ENCODE measurements around the gene CDH16.

DNA sequence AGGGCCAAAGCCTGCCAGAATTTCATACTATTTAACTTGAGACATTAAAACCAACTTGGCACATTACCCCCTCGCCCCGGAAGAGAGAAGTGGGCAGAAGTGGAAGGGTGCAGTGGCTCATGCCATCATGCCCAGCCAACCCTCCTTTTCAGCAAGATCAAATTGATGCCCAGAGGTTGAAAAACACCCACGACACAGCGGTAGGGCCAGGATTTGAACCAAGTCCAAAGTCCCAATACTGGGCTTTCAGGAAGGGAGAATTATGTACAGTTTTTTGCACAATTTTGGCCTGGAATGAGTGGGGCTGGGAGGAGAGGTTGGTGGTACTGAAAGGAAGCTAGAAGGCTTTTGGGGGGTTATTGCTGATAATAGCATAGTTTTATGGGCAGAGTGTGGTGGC lies 27.3 kb downstream of the CDH16 start:
- TF ChIP-seq, protein P1, sequence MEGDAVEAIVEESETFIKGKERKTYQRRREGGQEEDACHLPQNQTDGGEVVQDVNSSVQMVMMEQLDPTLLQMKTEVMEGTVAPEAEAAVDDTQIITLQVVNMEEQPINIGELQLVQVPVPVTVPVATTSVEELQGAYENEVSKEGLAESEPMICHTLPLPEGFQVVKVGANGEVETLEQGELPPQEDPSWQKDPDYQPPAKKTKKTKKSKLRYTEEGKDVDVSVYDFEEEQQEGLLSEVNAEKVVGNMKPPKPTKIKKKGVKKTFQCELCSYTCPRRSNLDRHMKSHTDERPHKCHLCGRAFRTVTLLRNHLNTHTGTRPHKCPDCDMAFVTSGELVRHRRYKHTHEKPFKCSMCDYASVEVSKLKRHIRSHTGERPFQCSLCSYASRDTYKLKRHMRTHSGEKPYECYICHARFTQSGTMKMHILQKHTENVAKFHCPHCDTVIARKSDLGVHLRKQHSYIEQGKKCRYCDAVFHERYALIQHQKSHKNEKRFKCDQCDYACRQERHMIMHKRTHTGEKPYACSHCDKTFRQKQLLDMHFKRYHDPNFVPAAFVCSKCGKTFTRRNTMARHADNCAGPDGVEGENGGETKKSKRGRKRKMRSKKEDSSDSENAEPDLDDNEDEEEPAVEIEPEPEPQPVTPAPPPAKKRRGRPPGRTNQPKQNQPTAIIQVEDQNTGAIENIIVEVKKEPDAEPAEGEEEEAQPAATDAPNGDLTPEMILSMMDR (IDR thresholded peaks at IDR 0.05; ENCODE audit: insufficient read depth, low read depth, low read length): no peak
- TF ChIP-seq EZH2 (IDR thresholded peaks at IDR 0.05; ENCODE audit: insufficient read depth, low read length): no peak
